Measurements from ENCODE around the gene DDX18.

The DDX18 gene

DNA sequence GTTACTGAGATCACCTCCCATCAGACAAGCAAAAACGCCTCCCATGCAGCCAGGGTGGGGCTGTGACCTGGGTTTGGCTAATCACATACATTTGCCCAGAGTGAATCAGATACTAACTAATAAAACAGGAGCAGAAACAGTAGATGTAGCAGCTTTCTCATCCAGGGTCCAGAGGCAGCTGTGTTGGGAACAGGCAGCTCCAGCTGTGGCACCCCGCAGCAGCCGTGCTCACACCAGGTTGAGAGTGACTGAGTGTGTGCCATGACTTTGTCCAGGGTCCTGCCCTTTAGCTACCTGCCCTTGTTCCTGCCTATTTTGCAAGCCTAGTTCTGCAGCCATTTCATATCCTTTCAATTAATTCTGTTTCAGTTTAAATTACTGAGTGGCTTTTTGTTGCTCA is 20.5 kb downstream of the DDX18 start:
- no peak for DNase-seq (ENCODE audit: low read depth, low spot score)

DNA sequence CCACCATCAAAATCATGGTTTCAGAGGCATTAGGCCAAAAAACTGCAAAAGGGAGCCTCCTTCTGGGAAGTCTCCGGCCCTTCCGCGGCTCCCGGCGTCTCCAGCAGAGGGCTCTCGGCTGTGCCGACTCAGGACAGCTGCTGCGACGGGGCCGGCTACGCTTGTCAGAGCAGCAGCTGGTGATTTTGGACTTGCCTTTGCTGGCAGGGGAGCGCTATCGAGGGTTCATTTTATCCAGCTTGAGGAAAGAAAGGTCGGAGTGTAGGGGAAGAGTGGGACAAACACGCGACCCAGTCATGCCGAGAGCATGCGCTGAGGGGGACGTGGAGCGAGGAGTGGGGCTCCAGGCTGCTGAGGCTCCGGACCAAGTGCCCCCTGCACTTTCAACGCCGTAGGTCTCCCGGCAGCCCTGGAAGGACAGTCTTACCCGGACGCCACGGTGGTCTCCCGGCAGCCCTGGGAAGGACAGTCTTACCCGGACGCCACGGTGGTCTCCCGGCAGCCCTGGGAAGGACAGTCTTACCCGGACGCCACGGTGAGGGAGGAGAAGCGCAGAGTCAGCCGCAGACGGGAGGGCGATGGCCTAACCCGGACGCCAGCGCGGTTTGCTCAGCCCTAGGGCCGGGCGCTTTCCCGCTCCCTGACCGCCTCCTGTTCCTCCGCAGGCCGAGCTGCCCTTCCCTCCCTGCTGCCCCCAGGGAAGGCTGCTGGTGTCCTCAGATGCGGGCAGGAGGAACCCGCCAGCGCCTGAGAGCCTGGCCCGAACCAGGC is 21.7 kb downstream of the DDX18 start:
- no peak for DNase-seq (ENCODE audit: low read depth, low spot score)

DNA sequence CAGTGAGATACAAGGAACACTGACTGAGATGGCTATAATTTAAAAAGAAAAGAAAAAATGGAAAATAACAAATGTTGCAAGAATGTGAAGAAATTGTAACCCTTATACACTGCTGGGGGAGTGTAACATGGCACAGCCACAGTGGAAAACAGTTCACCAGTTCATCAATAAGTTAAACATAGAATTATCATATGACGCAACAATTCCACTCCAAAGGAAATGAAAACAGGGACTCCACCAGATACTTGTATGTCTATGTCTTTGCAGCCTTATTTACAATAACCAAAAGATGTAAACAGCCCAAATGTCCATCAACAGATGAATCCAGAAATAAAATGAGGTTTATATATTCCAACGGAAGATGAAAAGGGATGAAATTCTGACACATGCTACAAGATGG is 30.8 kb downstream of the DDX18 start:
- DNase-seq (ENCODE audit: low read depth, low spot score), result no peak

DNA sequence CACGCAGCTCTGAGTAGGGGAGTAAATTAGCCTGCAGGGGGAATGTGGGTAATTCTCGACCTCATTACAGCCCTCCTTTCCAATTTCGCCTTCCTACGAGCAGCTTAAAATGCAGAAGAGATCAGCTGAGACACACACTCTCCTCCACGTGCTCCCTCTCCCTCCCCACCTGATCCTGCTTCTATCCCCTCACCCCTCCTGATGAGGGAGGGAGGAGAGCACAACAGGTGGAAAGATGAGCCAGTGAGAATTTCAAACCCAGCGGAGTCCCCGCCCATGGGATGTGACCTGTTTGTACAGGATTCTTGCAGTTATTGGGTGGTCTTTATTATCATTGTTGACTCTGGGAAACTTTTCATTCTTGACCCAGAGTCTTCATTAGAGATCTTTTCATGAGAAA is 35.5 kb downstream of the DDX18 start:
- no peak for DNase-seq (ENCODE audit: low read depth, low spot score)

DNA sequence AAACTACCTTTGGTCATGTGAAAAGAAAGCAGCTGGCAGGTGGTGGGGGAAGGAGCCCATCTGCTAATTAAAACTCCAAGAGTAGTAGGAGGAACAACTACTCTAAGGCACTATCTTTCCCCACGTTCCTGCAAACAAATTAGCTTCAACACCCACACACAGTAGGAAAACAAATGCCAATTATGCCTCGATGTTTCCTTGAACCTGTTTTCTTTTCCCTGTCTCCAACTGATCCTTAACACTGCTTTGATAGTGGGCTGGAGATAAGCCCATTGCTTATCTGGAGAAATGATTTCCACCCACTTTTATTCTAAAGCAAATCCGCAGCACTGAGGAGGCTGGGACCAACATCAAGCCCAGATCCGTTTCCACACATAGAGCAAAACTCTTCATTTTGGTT is 36.0 kb downstream of the DDX18 start:
- DNase-seq (ENCODE audit: low read depth, low spot score), result no peak

DNA sequence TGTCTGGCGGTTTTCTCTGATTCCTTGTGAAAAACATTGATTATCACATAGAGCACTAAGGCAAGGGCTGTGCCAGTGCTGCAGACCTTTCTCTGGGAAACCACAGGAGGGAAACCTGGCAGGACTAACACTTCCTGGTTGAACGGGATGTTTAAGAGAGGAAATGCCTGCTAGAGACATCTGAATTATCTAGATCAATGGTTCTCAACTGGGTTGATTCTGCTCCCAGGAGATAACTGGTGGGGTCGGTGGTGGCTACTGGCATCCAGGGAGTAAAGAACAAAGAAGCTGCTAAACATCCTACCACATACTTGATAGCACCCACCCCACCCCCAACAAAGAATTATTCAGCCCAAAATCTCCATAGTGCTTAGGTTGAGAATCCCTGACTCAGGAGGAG is 37.5 kb downstream of the DDX18 start:
- DNase-seq (ENCODE audit: low read depth, low spot score), result no peak

DNA sequence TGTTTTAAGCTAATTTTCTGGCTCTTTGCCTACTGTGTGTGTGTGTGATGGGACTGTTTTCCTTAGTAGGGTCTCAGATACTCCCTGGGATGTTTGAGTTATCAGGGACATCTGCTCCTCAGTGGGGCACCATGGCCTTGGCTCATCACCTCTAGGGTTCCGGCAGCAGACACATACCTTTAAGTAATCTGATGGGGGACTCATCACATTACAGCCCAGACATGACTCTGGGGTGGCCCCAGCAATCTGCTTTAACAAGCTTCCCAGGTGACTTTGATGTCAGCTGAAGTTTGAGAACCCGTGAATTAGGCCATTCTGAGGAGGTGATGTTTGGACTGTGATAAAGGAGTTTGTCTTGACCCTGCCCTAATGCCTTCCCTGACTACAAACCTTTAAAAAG is 38.8 kb downstream of the DDX18 start:
- DNase-seq (ENCODE audit: low read depth, low spot score), result no peak

DNA sequence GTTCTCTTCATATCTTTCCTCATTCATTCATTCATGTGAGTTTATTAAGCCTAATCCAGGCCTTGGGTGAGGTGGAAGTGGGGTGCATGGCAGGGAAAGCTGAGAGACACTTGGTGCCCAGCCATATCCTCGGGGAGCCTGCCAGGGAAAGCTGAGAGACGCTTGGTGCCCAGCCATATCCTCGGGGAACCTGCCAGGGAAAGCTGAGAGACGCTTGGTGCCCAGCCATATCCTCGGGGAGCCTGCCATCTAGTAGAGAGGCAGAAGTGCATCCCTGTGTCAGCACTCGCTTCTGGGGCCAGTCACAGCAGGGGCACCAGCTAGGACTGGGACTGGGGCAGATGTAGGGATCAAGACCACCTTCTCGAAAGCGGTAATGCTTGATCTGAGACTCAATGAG is 39.4 kb downstream of the DDX18 start:
- no peak for DNase-seq (ENCODE audit: low read depth, low spot score)

DNA sequence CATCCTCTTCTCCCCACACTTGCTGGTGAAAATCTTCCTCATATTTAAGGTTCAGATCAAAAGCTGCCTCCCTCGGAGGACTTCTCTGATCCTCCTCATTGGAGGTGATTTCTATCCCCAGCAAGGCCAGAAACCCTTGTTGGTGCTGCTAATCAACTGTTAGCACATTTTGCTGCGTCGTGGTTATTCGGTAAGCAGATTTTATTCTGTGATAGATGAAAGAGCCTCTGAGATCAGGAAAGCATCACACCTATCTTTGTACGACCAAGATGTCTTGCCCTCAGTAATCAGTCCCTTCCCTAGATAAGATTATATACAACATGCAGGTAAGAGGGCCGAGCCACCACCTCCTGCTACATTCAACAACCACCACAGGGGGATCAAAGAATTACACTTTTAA is 40.1 kb downstream of the DDX18 start:
- DNase-seq (ENCODE audit: low read depth, low spot score), result no peak

DNA sequence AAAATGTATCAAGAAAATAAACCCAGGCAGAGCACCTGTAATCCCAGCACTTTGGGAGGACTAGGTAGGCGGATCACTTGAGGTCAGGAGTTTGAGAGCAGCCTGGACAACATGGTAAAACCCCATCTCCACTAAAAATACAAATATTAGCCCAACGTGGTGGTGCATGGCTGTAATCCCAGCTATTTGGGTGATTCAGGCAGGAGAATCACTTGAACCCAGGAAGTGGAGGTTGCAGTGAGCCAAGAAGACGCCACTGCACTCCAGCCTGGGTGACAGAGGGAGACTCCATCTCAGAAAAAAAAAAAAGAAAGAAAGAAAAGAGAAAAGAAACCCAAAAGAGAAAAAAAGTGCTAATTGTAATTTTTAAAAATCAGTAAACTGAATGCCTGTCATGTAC is 41.4 kb downstream of the DDX18 start:
- no peak for DNase-seq (ENCODE audit: low read depth, low spot score)

DNA sequence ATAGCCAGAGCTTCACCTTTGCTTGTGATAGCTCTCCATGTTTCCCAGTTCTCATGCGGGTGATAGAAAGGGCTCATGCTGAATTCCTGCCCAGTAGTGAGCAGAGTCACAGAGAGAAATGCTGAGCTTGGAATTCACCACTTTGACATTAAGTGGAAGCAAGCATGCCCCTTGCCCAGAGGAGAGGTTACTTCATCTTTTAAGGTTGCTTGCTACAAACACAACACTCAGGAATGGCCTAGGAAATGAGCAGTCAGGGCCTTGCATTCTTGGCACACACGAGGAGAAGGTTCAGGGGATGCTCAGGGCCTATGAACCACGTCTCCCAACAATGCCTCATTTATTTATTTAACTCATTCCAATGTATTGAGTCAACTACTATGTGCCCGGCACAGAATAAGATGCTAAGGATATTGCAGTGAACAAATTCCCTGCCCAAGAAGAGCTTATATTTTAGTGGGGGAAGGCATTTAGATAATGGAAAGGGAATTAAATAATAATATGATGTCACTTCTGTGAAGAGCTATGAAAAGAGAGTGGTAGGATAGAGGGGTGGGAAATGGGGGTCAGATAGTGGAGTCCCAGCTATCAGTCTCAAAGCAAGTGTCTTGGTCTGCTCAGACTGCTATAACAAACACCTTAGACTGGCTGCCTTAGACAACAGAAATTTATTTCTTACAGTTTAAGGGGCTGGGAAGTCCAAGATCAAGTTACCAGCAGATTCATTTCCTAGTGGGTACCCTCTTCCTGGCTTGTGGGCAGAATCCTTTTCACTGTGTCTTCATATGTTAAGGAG is 42.1 kb downstream of the DDX18 start:
- no peak for DNase-seq (ENCODE audit: low read depth, low spot score)

DNA sequence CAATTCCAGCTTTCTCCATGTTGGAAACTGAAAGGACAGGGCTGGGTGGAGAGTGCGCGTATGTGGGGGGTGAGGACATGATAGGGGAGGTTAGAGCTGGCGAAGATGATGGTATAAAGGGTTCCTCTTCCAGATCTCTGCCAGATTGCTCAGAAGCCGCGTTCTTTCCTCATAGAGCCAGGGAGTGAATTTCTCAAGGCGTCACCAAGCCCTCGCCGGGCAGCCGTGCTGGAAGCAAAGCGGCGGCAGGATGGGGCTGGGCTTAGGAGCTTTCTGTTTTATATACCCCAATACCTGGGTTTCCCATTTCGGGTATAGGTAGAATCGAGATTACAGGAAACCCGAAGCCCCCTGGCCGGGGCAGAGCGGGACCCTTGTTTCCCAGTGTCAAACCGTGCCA is 43.8 kb downstream of the DDX18 start:
- no peak for DNase-seq (ENCODE audit: low read depth, low spot score)

DNA sequence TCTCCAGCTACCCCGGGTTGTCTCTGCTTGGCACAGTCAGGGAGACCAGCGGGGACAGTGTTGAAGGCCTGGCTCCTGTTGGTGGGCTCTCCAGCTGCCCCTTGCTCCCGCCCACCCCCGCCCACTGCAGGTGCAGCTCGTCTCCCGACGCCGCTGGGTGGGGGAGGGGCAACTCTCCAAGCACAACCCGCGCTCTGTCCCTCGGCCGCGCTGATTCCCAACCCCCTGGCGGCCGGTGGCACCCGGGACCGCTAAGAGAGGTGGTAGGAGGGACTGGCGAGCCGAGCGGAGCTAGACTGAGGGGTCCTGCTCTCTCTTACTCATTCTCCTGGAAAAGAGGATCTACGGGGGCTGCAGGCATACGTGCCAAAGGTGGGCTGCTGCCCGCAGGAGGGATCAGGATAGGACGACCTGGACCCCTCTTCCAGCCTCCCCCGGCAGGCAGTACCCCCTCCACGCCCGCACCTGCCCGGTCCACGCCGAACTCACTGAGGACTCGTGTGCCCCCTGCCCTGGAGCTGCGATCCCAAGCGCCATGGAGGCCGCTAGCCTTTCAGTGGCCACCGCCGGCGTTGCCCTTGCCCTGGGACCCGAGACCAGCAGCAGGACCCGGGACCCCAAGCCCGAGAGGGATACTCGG is 44.5 kb downstream of the DDX18 start:
- no peak for DNase-seq (ENCODE audit: low read depth, low spot score)

DNA sequence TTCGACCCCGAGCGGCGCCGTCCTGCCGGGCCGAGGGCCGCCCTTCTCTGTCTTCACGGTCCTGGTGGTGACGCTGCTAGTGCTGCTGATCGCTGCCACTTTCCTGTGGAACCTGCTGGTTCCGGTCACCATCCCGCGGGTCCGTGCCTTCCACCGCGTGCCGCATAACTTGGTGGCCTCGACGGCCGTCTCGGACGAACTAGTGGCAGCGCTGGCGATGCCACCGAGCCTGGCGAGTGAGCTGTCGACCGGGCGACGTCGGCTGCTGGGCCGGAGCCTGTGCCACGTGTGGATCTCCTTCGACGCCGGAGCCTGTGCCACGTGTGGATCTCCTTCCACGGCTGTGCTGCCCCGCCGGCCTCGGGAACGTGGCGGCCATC is 45.0 kb downstream of the DDX18 start:
- DNase-seq (ENCODE audit: low read depth, low spot score), result no peak

DNA sequence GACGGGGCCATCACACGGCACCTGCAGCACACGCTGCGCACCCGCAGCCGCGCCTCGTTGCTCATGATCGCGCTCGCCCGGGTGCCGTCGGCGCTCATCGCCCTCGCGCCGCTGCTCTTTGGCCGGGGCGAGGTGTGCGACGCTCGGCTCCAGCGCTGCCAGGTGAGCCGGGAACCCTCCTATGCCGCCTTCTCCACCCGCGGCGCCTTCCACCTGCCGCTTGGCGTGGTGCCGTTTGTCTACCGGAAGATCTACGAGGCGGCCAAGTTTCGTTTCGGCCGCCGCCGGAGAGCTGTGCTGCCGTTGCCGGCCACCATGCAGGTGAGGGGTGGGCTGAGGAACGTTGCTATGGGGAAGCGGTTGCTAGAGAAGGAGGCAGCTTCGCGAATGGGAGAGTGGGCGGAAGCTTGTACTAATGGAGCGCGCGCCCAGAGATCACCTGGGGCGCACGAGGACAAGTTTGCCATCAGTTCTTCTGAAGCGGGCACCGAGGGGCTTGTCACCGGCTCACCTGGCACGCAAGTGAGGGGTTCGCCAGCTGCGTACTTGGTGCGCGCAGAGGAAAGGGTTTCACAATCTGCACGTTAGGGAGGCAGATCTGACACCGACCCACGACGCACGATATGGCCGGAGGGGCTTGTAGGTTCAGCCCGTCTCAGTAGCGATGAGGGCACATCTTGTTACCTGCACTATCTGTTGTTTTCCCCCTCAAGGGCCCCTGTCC is 45.6 kb downstream of the DDX18 start:
- no peak for DNase-seq (ENCODE audit: low read depth, low spot score)

DNA sequence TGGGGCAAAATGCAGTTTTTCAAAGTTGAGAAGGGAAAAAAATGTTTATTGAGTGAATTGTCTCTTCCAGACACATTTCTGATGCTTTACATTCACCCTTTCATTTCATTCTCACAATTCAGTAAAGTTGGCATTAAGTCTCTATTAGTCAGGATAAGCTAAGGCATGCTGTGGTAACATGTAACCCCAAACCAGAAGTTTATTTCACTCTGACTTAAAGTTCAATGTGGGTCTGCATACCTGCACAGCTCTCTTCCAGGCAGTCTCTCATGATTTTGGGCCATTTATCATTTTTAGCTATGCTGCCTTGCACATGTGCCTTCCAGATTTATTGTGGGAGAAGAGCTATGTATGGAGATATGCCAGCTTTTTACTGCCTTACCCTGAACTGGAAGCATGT is 48.0 kb downstream of the DDX18 start:
- no peak for DNase-seq (ENCODE audit: low read depth, low spot score)

DNA sequence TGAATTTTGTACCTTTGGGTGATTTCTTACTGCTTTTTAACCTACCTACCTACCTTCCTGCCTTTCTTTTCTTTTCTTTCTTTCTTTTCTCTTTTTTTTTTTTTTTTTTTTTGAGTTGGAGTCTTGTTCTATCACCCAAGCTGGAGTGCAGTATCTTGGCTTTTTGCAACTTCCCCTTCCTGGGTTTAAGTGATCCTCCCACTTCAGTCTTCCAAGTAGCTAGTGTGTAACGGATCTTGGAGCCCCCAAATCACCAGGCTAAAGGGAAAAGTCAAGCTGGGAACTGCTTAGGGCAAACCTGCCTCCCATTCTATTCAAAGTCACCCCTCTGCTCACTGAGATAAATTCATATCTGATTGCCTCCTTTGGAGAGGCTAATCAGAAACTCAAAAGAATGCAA is 61.3 kb downstream of the DDX18 start:
- DNase-seq (ENCODE audit: low read depth, low spot score), result no peak

DNA sequence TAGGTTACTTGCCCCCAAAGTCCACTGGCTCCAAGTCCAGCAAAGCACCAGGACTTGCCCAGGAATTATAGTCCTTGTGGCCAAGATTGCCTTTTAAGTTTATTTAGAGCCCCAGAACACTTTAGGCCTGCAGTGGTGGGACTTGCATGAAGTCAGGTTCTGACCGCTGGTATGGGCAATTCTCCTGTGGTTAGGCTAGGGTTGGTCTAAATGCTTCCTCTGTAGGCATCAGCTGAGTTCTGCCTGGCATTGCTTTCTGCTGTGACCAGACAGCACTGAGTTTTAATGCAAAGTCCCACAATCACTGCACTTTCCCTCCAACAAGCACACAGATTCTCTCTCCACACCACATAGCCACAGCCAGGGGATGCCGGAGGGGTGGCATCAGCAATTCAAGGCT is 64.5 kb downstream of the DDX18 start:
- DNase-seq (ENCODE audit: low read depth, low spot score), result no peak
